ENCODE data around the gene SLC35A3. TPM values are rescaled to one million over a fixed set of nuclear protein-coding genes. Genes with fewer than 3 reads are reported as not detected.
"Not testable (repeated sequence)": the region's sequence is repeated elsewhere in the genome, so short reads cannot be mapped to it uniquely, and the experiment has no call there.

The SLC35A3 gene
- total RNA-seq, 3 donors from 2014 or later (not counting 1 experiment from before 2014, with no cell fraction given) = 40.2 to 49.8 (median 43.1) TPM

- H3K4me3 ChIP-seq (ENCODE audit: low read length) = no peak overlapping the region
- H3K4me1 Mint-ChIP-seq = no peaks in the 10 kb centered on the region
- no peak overlapping the region for H3K27ac Mint-ChIP-seq
- no peak for DNase-seq
- H3K4me1 ChIP-seq (ENCODE audit: control insufficient read depth, insufficient read depth, low read length) = no peaks in the 10 kb centered on the region
- intact Hi-C loops (cut with micrococcal nuclease) = no loop called here
- H3K27me3 Mint-ChIP-seq (ENCODE audit: low read depth in 2 of 2) = peaks cover 0 to 5% of the 10 kb centered on the region in 2 donors
- no peaks in the 10 kb centered on the region for H3K9me3 ChIP-seq (ENCODE audit: control insufficient read depth, insufficient read depth, low read length)
- no peak for TF ChIP-seq CTCF (IDR thresholded peaks at IDR 0.05)
- H3K27ac ChIP-seq (ENCODE audit: low read length) = no peak overlapping the region
- H3K36me3 ChIP-seq (ENCODE audit: control insufficient read depth, insufficient read depth, low read length) = no peaks in the 10 kb centered on the region
- H3K4me3 Mint-ChIP-seq = no peak overlapping the region
- no peaks in the 10 kb centered on the region for H3K27me3 ChIP-seq (ENCODE audit: control insufficient read depth, insufficient read depth, low read length)
- no peak for ATAC-seq
- WGBS (ENCODE audit: insufficient coverage) = 90% methylated on average over 1 of the region's 2 CpGs
- no peaks in the 10 kb centered on the region for H3K36me3 Mint-ChIP-seq
- no peaks in the 10 kb centered on the region for H3K9me3 Mint-ChIP-seq
These were observed 13.0 kb upstream of the SLC35A3 start for GRCh38 chr1:99956755-99957154.

- peaks cover 0 to 5% of the 10 kb centered on the region in 2 donors for H3K27me3 Mint-ChIP-seq (ENCODE audit: low read depth in 2 of 2)
- intact Hi-C loops (cut with micrococcal nuclease) = no loop called here
These were observed 12.0 kb upstream of the SLC35A3 start for GRCh38 chr1:99957818-99958217.

GRCh38 chr1:99959189-99959705 is 10.5 kb upstream of the SLC35A3 start:
- H3K36me3 Mint-ChIP-seq; H3K27ac ChIP-seq (ENCODE audit: low read length); H3K4me1 Mint-ChIP-seq; H3K27me3 ChIP-seq (ENCODE audit: control insufficient read depth, insufficient read depth, low read length); H3K9me3 Mint-ChIP-seq; ATAC-seq; intact Hi-C loops (cut with micrococcal nuclease); H3K4me1 ChIP-seq (ENCODE audit: control insufficient read depth, insufficient read depth, low read length); H3K36me3 ChIP-seq (ENCODE audit: control insufficient read depth, insufficient read depth, low read length); H3K27me3 Mint-ChIP-seq (ENCODE audit: low read depth in 2 of 2); DNase-seq; H3K4me3 ChIP-seq (ENCODE audit: low read length); H3K27ac Mint-ChIP-seq; H3K4me3 Mint-ChIP-seq; H3K9me3 ChIP-seq (ENCODE audit: control insufficient read depth, insufficient read depth, low read length): not testable (repeated sequence)
- 90% methylated on average over 6 of the region's 7 CpGs for WGBS (ENCODE audit: insufficient coverage)

More at GRCh38 chr1:99957818-99958217, 12.0 kb upstream of the SLC35A3 start:
- Mint-ChIP-seq H3K27ac (no peak overlapping the region), H3K36me3 (no peaks in the 10 kb centered on the region), H3K9me3 (no peaks in the 10 kb centered on the region), H3K4me3 (no peak overlapping the region), H3K4me1 (no peaks in the 10 kb centered on the region)
- Histone ChIP-seq H3K27ac (ENCODE audit: low read length) (no peak overlapping the region), H3K9me3 (ENCODE audit: control insufficient read depth, insufficient read depth, low read length) (no peaks in the 10 kb centered on the region), H3K27me3 (ENCODE audit: control insufficient read depth, insufficient read depth, low read length) (no peaks in the 10 kb centered on the region), H3K36me3 (ENCODE audit: control insufficient read depth, insufficient read depth, low read length) (no peaks in the 10 kb centered on the region), H3K4me1 (ENCODE audit: control insufficient read depth, insufficient read depth, low read length) (no peaks in the 10 kb centered on the region), H3K4me3 (ENCODE audit: low read length) (no peak overlapping the region)
- 100% methylated on average over 1 of the region's 1 CpG for WGBS (ENCODE audit: insufficient coverage)
- no peak for TF ChIP-seq CTCF (IDR thresholded peaks at IDR 0.05)
- ATAC-seq = no peak
- DNase-seq = no peak

GRCh38 chr1:99960260-99960659 is 9.5 kb upstream of the SLC35A3 start:
- H3K27ac Mint-ChIP-seq; intact Hi-C loops (cut with micrococcal nuclease); H3K4me3 Mint-ChIP-seq; H3K36me3 ChIP-seq (ENCODE audit: control insufficient read depth, insufficient read depth, low read length); DNase-seq; H3K27me3 ChIP-seq (ENCODE audit: control insufficient read depth, insufficient read depth, low read length); H3K4me1 ChIP-seq (ENCODE audit: control insufficient read depth, insufficient read depth, low read length); H3K36me3 Mint-ChIP-seq; H3K9me3 ChIP-seq (ENCODE audit: control insufficient read depth, insufficient read depth, low read length); H3K9me3 Mint-ChIP-seq; H3K4me1 Mint-ChIP-seq; H3K4me3 ChIP-seq (ENCODE audit: low read length); H3K27ac ChIP-seq (ENCODE audit: low read length); H3K27me3 Mint-ChIP-seq (ENCODE audit: low read depth in 2 of 2); ATAC-seq: not testable (repeated sequence)
- WGBS (ENCODE audit: insufficient coverage) = no CpG with 5 or more reads among the region's 5 CpGs

Measured in natural killer cell (primary cell).